Neural progenitor cell (in vitro differentiated cells): ENCODE results near the gene IQSEC1. TPM values are rescaled to one million over a fixed set of nuclear protein-coding genes. Genes with fewer than 3 reads are reported as not detected.
A peak's percentile ranks its signal among the peaks of the same experiment; 100 is the strongest.

ENCODE experiments used
- DNase-seq: peaks from one replicate; pipeline ENCODE4 v3.0.0-alpha.2; 2016; ENCODE audit warnings: low spot score
- H2AFZ ChIP-seq: fragments of 200-600 bp; sonication (generic); replicated peaks from 2 replicates; pipeline ENCODE4 v1.6.1; 2016; ENCODE audit warnings: antibody characterized with exemption
- H3F3A ChIP-seq: fragments of 200-600 bp; sonication (generic); 2 replicates; pipeline ENCODE4 v1.6.1; 2016; ENCODE audit warnings: antibody characterized with exemption, low read depth
- H3K27ac ChIP-seq: fragments of 200-600 bp; sonication (generic); 2 replicates; pipeline ENCODE4 v1.5.1; 2016; ENCODE audit warnings: mild to moderate bottlenecking
- H3K27me3 ChIP-seq: fragments of 200-600 bp; sonication (generic); 2 replicates; pipeline ENCODE4 v1.6.1; 2016; ENCODE audit warnings: mild to moderate bottlenecking, moderate library complexity
- H3K36me3 ChIP-seq: fragments of 200-600 bp; sonication (generic); 2 replicates; pipeline ENCODE4 v1.5.1; 2016
- H3K4me1 ChIP-seq: fragments of 200-600 bp; sonication (generic); 2 replicates; pipeline ENCODE4 v1.6.1; 2016; ENCODE audit warnings: mixed run types
- H3K4me2 ChIP-seq: fragments of 200-600 bp; sonication (generic); 2 replicates; pipeline ENCODE4 v1.6.1; 2016
- H3K4me3 ChIP-seq: fragments of 200-600 bp; sonication (generic); 2 replicates; pipeline ENCODE4 v1.5.1; 2016
- H3K79me2 ChIP-seq: fragments of 200-600 bp; sonication (generic); 2 replicates; pipeline ENCODE4 v1.6.1; 2016; ENCODE audit warnings: low read depth
- H3K9ac ChIP-seq: fragments of 200-600 bp; sonication (generic); 2 replicates; pipeline ENCODE4 v1.6.1; 2016
- H3K9me3 ChIP-seq: fragments of 200-600 bp; sonication (generic); 2 replicates; pipeline ENCODE4 v1.5.1; 2016; ENCODE audit warnings: low read depth
- H4K20me1 ChIP-seq: fragments of 200-600 bp; sonication (generic); 2 replicates; pipeline ENCODE4 v1.6.1; 2016; ENCODE audit warnings: low read depth
- H3K27ac Mint-ChIP-seq: 3 replicates; pipeline ENCODE4 v1.8.0; 2021; ENCODE audit warnings: mixed read lengths
- H3K27me3 Mint-ChIP-seq: 2 replicates; pipeline ENCODE4 v1.8.0; 2022; ENCODE audit warnings: low read depth, mild to moderate bottlenecking, inconsistent platforms, moderate library complexity, mixed read lengths; ENCODE audit not compliant: insufficient read depth
- H3K36me3 Mint-ChIP-seq: 3 replicates; pipeline ENCODE4 v1.8.0; 2021; ENCODE audit warnings: mixed read lengths
- H3K4me1 Mint-ChIP-seq: 3 replicates; pipeline ENCODE4 v1.8.0; 2021; ENCODE audit warnings: mixed read lengths
- H3K4me3 Mint-ChIP-seq: 3 replicates; pipeline ENCODE4 v1.8.0; 2021; ENCODE audit warnings: mild to moderate bottlenecking, moderate library complexity, mixed read lengths
- H3K9me3 Mint-ChIP-seq: 3 replicates; pipeline ENCODE4 v1.8.0; 2020; ENCODE audit warnings: mixed read lengths
- CTCF ChIP-seq: fragments of 200-600 bp; sonication (generic); IDR thresholded peaks from 2 replicates; pipeline ENCODE4 v1.5.1; 2017; ENCODE audit warnings: antibody characterized with exemption, mild to moderate bottlenecking
- EZH2 ChIP-seq: fragments of 200-600 bp; sonication (generic); IDR thresholded peaks from 2 replicates; pipeline ENCODE4 v1.6.1; 2017; ENCODE audit warnings: antibody characterized with exemption, mild to moderate bottlenecking, moderate library complexity
- EZH2phosphoT487 ChIP-seq: fragments of 200-600 bp; sonication (generic); IDR thresholded peaks from 2 replicates; pipeline ENCODE4 v1.6.1; 2017; ENCODE audit warnings: antibody characterized with exemption
- total RNA-seq: library from RNA; depleted of rRNA; stranded (reverse); fragments of >200 nt; gene quantifications from 2 replicates; pipeline ENCODE4 v1.2.3, GENCODE V29; 2015; ENCODE audit warnings: low replicate concordance

IQSEC1 gene
- total RNA-seq, 1 donor from 2014 or later: 8.9 TPM

DNA sequence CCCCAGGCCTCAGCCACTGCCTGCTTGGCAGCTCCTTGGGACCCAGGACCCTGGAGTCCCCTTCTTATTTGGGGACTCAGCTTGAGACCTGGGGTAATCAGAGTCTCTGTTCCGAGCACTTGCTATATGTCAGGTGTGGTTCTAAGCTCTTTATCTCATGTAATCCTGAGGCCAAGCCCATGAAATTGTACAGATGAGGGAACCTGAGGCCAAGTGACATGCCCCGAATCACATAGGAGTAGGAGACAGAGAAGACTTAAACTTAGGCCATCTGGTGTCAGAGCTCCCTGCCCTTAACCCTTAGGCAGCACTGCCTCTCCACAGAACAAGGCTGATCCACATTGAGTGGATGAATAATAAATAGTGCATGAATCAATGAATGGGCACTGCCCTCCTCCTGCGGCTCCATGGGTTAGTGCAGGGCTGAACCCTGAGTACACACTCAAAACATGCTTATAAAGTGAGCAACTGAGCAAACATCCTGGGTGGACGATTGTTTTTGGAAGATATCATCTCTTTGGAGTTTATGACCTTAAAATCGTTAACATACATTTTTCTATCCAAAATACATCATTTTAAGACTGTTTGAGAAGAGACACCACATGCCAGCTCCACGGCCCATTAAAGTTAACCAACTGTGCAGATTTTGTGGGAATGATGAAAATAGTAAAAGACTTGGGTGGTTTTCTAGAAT lies 33.2 kb upstream of the IQSEC1 start:
- no peaks in the 10 kb centered on the region for H3K27me3 ChIP-seq
- H3K4me2 ChIP-seq: no peak overlapping the region
- no peak overlapping the region for H3K27ac ChIP-seq
- DNase-seq: no peak
- no peak overlapping the region for H3K4me3 ChIP-seq
- H3K9ac ChIP-seq: no peak overlapping the region
- H3K36me3 Mint-ChIP-seq: no peaks in the 10 kb centered on the region
- H3K4me3 Mint-ChIP-seq: no peak overlapping the region
- TF ChIP-seq EZH2 (no peak), CTCF (no peak), EZH2phosphoT487 (no peak)
- H3K27me3 Mint-ChIP-seq: peaks cover 8% of the 10 kb centered on the region
- H3K79me2 ChIP-seq: no peaks in the 10 kb centered on the region
- no peaks in the 10 kb centered on the region for H3K9me3 Mint-ChIP-seq
- peaks cover 8% of the 10 kb centered on the region for H3K4me1 ChIP-seq
- H3K36me3 ChIP-seq: no peaks in the 10 kb centered on the region
- no peaks in the 10 kb centered on the region for H3K9me3 ChIP-seq
- peaks cover 17% of the 10 kb centered on the region for H3K4me1 Mint-ChIP-seq
- H3K27ac Mint-ChIP-seq: no peak overlapping the region
- H4K20me1 ChIP-seq: peaks cover 3% of the 10 kb centered on the region
- H2AFZ ChIP-seq: no peak overlapping the region
- no peaks in the 10 kb centered on the region for H3F3A ChIP-seq

DNA sequence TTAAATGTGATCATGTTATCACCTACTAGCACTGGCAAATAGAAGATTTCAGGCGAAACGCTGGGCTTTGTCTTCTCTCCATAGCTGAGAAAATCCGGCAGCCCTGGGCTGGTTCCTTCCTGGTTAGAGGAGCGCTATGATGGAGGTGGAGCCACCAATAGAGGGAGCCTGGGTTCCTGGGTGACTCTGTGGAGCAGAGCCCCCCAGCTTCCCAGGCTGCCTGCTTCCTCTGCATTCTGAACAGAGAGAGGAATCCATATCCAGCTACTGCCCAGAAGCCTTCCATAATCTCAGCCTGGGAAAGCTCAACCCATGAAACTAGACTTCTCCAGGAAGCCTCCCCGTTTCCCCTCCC lies 32.6 kb upstream of the IQSEC1 start:
- H2AFZ ChIP-seq: no peak overlapping the region
- H3K4me2 ChIP-seq: no peak overlapping the region
- H3K36me3 ChIP-seq: no peaks in the 10 kb centered on the region
- peak overlapping the region; percentile 78 for H3K27ac Mint-ChIP-seq
- peaks cover 2% of the 10 kb centered on the region for H3K4me1 ChIP-seq
- TF ChIP-seq EZH2phosphoT487: no peak
- no peak for TF ChIP-seq EZH2
- TF ChIP-seq CTCF: peak; percentile 14
- H3K27me3 ChIP-seq: no peaks in the 10 kb centered on the region
- H3K9ac ChIP-seq: no peak overlapping the region
- H3K27ac ChIP-seq: no peak overlapping the region
- no peaks in the 10 kb centered on the region for H3K9me3 ChIP-seq
- H3F3A ChIP-seq: no peaks in the 10 kb centered on the region
- peaks cover 3% of the 10 kb centered on the region for H4K20me1 ChIP-seq
- no peak overlapping the region for H3K4me3 Mint-ChIP-seq
- no peaks in the 10 kb centered on the region for H3K9me3 Mint-ChIP-seq
- H3K4me3 ChIP-seq: no peak overlapping the region
- H3K27me3 Mint-ChIP-seq: peaks cover 8% of the 10 kb centered on the region
- H3K79me2 ChIP-seq: no peaks in the 10 kb centered on the region
- DNase-seq: no peak
- peaks cover 21% of the 10 kb centered on the region for H3K4me1 Mint-ChIP-seq
- no peaks in the 10 kb centered on the region for H3K36me3 Mint-ChIP-seq

GRCh38 chr3:13105181-13105895 lies 32.1 kb upstream of the IQSEC1 start:
- Histone ChIP-seq H3K9ac (no peak overlapping the region), H3K4me1 (no peaks in the 10 kb centered on the region), H4K20me1 (peaks cover under 1% of the 10 kb centered on the region), H2AFZ (no peak overlapping the region), H3K79me2 (no peaks in the 10 kb centered on the region), H3K4me3 (no peak overlapping the region), H3K9me3 (no peaks in the 10 kb centered on the region), H3K27ac (no peak overlapping the region), H3K4me2 (no peak overlapping the region), H3F3A (no peaks in the 10 kb centered on the region), H3K36me3 (no peaks in the 10 kb centered on the region), H3K27me3 (no peaks in the 10 kb centered on the region)
- no peak overlapping the region for H3K4me3 Mint-ChIP-seq
- H3K27me3 Mint-ChIP-seq: peaks cover 9% of the 10 kb centered on the region
- H3K4me1 Mint-ChIP-seq: peaks cover 18% of the 10 kb centered on the region
- TF ChIP-seq EZH2phosphoT487 (no peak), CTCF (no peak), EZH2 (no peak)
- H3K36me3 Mint-ChIP-seq: no peaks in the 10 kb centered on the region
- no peaks in the 10 kb centered on the region for H3K9me3 Mint-ChIP-seq
- peak overlapping the region; percentile 78 for H3K27ac Mint-ChIP-seq
- no peak for DNase-seq
